AG08395 (cell line): Measurements from ENCODE around the gene SLIT1.
A peak's percentile ranks its signal among the peaks of the same experiment; 100 is the strongest.
"Not testable (repeated sequence)": the region's sequence is repeated elsewhere in the genome, so short reads cannot be mapped to it uniquely, and the experiment has no call there.

Experiments used
- DNase-seq: peaks from one replicate; pipeline ENCODE4 v3.0.0; 2012; ENCODE audit warnings: mixed read lengths, low spot score

Gene SLIT1

DNA sequence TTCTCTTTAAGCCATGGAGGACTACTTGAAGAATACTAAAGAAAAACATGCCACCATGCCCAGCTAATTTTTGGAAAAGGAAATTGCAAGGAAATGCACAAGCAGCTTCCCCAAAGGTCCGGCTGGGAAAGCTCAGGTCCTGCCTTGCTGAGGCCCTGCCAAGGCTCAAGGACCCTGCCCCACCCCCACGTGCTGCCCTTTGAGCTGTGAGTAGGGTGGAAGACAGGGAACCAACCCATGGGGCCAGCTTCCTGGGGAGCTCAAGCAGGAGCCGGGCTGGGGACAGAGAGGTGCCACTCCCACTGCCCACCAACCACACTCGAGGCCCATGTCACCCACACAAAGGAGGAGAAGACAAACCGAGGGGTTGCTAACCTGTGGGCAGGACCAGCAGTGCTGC, 78.2 kb downstream of the SLIT1 start:
- no peak for DNase-seq

DNA sequence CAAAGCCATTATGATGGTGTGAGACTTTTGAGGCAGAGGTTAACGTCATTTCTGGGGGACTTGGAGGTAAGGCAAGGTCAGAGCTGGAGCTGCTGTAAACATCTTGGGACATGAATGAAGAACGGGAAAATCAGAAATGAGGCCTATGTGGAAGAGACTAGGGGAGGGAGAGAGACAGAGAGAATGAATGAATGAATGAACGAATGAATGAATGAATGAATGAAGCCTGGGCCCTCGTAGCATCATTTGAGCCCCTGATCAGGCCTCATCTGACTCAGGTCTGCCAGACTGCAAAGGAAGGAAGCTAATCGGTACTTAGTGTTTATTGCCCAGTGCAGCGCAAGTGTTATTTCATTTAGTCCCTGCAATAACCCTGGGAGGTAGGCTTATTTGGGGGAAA, 79.6 kb downstream of the SLIT1 start:
- DNase-seq, result no peak

DNA sequence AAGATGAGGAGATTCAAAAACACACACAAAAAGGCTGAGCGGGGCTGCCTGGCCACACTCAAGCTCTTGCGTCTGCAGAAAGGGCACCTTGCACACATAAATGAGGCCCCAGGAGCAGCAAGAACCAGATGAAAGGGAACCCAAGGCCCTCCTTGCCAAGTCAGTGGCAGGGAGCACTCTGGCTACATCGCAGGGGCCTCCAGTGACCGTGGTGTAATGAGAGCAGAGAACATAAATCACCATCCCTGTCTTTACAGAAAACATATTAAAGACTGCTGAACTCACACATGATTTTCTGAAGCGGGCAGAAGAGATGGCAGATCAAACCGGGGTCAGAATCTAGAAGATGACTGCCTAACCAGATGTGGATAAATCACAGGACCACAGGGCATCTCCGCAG, 80.5 kb downstream of the SLIT1 start:
- DNase-seq, result no peak

DNA sequence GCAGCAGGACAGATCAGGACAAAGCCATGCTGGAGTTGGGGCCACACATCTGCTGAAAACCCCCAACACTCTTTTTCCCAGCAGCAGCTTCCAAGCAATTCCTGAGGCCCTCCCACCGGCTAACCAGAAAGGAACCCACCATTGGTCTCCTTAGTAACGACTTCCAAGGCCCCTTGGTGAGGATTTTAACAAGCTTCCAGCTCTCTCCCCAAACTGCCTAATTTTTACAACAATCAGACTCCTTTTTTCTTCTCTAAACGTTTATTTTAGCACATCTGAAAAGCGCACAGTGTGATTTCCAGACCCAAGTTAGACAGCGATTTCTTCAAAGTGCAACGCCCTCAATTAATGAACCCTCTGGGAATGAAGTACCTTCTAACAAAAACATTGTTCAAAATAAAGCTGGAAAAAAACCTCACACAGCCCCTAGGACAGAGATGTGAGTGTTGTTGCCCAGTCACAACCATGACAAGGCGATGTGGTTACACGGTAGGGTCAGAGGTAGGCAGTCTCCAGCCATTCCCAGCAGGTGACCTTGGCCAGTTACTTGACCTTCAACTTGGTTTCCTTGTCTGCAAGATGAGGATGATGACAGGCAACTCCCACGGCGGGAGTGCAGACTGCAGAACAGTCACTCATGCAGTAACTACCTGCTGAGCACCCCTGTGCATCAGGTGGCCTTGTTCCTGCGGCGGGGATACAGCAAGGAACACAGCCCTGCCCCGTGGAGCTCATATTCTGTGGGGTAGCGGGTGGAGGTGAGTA, 82.3 kb downstream of the SLIT1 start:
- no peak for DNase-seq

DNA sequence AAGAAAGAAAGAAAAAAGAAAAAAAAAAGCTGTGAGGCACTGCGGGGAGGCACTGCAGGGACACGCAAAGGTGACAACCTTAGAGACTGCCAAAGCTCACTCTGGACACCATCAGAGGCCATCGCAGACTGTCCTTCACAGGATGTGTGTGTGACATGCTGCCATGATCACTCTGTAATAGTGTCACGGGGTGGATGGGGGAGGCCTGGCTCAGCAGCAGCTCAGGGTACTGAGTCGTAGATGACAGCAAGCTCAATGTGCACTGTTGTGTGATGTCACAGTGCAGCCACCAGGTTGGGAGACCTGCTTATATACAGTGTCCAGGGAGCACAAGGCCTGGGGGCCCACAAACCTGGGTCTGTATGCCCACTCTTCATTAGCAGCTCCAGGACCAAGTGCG, 83.3 kb downstream of the SLIT1 start:
- DNase-seq, result no peak

DNA sequence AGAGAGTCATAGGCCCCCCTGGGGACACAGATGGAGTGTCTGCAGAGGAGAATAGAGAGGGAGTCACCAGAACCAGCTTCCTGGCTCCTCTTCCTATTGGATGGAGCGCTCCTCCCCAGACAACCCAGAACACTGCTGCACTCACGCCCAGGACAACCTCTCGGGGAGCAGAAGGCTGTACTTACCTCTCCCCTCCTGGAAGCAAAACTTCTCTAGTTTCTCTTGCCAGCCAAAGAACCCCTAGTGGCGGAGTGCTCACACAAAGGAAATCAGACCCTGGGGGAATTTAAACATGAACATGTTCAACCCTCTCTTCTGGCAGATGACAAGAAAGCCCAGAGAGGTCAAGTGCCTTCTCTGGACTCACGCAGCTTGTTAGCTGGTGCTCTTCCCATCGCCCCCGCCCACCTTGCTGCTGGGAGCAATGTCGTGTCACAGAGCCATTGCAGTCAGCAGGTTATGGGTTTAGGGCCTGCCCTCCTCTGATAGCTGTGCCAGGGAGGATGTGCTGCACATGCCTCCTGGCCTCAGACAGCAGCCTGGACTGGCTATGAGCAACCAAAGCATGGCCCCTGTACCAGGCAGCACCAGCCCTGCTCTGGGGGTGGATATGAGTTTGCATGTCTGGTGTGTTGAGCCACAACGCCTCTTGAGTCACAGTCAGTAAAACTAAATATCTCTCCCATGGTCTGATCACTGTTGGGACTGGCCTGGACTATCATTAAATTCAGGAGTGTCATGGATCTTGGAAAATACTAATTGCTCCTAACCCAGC, 84.4 kb downstream of the SLIT1 start:
- DNase-seq, result no peak

DNA sequence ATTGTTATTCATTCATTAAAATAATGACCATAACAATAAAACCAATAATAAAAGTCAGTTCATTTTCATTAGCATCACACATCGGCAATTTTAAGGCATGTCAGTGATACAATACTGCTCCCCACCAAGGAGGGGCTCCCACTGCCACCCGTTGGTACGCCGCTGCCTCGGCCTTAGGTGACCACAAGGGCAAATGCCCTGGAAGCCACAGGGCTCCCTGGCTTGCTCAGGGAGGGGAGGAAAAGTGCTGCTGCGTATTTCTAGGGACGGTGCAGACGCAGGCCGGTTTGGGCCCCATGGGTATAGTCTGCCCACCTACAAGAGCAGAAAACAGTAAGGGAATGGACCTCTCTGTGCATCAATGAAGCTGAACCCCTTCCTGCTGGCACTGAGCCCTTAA, 85.1 kb downstream of the SLIT1 start:
- DNase-seq, result no peak

DNA sequence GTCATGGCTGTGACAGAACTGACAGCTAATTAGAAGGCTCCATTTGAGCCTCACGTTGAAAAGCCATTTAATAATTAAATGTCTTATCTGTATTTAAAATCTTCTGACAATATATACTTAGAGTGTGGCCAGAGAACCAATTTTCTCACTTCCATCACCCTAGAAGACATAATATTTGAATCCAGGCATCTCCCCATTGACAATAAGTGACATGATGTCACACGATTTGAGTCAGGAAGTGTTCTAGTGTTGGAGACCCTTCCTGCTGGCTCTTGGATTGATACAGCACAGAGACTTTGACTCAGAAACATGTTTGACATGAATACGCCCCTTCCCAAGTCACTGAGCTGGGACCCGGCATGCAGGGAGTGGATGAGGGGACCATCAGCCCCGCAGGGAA, 85.9 kb downstream of the SLIT1 start:
- DNase-seq, result no peak

DNA sequence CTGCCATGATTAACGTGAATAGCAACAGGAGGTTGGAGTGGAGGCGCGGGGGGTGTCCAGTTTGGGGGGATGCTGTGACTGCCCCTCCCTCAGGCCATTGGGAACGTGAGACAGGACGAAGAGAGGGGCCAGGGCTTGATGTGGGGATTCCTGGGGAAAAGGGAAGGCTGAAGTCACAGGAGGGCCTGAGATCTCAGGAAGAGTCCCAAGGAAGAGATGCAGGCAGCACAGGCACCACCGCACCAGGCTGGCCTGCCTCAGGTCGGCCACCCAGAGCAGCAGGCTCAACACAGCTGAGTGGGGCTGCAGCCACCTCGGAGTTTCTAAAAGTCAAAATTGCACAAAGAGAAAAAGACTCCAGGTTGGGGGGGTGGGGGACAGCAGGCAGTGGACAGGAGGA, 86.7 kb downstream of the SLIT1 start:
- no peak for DNase-seq

DNA sequence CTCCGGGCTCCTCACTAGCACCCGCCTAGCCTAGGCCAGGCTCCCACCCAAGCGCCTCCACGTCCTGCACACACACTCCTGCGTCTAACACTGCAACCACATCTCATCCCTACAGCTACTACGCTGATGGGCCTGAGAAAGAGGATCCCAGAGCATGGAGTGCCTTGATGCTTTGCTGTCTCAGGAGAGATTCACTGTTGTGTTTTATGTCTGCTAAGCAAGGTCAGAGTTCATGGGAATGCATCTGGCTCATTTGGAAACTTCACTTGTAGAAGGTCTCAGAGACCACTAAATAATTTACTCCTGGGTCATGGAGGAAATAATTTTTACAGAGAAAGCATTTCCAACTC, 88.7 kb downstream of the SLIT1 start:
- DNase-seq, result no peak

DNA sequence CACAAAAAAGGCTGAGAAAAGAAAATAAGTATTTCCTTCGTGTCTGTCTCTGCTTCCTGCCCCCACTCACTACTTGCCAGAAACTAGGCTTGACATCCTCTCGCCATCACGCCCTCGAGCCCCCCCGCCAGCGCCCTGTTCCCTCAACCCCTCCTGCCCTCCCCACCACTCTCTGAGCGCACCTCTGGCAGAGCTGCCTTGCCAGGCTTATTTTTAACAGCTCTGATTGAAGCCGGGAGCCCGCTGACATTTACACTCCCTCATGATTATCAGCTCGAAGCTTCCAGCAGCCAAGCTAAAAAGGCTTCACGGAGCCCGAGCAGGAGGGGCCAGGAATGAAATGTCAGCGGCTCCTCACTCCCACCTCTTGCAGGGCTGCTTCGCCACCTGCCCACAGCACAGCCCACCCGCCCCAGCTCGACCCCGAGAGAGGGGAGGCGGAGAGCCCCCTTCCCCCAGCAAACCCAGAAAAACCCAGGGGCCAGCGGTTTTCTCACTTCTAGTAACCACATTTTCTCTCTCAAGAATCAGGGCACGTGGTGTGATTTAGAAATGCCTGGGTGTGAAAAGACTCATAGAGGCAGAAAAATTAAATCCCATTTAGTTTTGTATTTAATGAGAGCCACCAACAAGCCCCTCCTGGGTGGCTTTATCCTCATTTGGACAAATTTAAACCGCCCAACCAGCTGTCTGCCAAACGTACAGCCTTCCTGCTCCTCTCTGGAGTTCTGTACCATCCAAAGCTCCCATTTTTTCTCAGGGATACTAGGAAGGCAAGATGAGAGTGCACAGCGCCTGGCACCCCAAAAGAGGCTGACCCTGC, 89.3 kb downstream of the SLIT1 start:
- DNase-seq, result no peak

DNA sequence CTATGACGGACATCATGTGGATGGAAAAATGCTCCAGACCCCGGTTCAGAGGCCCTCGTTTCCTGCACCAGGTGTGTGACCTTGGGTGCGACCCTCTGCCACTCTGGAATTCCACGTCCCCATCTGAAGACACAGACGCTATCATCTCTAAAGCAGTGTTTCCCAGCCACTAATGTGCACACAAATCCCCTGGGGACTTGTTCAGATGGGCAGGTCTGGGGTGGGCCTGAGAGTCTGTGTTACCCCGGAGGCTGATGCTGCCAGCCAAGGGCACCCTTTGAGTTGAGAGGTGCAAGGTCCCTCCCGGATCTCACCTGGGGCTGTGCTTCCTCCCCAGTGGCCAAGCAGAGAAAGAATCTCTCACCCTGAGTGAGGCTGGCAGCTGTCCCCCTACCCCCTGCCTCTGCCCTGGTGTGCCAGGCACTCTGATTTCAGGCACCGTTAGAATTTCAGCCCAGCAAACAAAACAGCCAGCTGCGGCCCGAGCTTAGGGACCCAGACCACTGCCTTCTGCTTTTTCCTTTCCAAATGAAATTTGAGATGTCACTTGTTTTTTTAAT, 90.0 kb downstream of the SLIT1 start:
- DNase-seq, result no peak

DNA sequence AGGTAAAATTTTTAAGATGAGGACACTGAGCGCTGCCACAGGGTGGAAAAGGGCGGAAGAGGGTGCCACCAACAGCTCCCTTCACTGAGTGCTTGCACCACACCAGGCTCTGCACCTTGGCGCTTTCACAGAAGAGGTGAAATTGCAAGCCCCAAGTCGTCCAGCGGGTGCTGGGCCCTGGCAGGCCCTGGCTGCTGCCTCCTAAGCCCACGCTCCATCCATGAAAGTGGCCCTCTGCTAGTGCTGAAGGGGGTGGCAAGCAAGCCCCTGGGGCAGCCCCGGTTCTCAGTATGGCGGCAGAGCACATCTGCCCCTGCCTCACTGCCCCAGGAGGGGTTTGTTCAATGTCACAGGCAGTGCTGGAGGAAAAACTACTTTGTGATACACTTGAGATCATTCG, 95.1 kb downstream of the SLIT1 start:
- no peak for DNase-seq

DNA sequence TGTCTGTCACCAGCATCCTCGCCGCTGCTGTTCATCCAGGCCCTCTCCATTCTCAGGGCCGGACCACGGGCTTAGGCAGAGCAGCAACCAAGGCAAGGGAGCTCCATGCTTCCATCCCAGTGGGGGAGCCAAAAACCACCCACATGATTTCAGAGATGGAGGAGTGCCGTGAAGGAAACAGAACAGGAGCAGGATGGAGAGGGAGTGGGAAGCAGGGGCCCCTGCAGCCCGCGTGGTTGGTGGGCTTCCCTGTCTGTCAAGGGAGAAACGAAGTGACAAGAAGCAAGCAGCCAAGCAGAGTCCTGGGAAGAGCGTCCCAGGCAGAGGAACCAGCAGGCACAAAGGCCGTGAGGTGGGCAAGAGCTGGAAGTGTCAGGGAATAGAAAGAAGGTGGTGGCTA, 95.7 kb downstream of the SLIT1 start:
- no peak for DNase-seq

DNA sequence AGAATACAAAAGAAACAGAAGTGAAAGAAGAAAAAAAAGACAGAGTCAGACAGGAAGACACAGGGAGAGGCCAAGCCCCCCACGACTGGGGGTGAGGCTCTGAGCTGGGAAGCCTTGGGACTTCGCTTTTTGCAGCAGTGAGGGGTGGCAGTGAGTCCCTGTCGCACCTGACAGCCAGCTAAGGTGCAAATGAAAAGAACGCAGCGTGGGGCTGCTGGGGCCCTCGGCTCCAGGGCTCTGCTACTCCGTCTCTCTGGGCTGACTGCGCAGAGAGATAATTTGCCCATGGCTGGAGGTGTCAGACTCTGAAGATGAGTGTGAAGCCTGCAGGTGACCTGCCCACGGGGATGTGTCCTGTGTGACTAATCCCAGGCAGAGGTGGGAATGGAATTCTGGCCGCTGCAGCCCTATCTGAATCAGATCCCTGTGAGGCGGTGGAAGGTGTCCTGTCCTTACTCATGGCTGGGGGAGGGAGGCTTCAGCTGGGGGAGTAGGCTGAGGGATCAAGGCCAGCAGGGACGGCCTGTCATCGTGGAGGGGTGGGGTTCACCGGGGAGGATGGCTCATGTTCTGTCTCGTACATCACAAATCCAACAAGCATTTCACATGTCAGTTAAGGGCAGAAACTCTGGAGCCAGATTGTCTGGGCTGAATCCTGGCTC, 96.4 kb downstream of the SLIT1 start:
- no peak for DNase-seq

DNA sequence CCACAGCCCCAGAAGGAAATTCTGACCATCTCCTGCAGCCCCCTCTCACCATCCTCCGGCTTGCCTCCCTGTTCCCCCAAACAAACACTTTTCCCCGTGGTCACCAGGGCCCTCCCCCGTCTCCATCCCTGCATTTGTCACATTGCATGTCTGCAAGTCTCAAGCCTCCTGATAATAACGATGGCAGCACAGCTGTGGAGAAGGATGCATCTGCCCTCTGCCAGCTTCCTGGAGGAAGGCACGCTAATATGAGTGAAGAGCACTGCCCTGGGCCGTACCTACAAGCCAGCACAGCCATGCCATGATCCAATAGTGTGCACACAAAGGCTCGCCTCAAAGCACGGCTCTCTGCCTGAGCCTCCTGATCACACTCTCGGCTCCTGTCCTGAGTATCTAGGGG, 98.5 kb downstream of the SLIT1 start:
- DNase-seq, result no peak

DNA sequence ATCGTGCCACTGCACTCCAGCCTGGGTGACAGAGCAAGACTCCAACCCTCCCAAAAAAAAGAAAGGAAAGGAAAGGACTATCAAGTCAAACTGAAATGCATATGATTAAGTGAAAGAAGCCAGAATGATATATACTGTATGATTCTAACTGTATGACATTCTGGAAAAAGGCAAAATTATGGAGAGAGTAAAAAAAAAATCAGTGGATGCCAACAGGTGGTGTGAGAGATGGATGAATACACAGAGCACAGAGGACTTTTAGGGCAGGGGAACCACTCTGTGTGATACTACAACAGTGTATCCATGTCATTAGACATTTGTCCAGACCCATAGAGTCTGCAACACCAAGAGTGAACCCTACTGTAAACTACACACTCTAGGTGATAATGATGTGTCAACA, 99.2 kb downstream of the SLIT1 start:
- no peak for DNase-seq

DNA sequence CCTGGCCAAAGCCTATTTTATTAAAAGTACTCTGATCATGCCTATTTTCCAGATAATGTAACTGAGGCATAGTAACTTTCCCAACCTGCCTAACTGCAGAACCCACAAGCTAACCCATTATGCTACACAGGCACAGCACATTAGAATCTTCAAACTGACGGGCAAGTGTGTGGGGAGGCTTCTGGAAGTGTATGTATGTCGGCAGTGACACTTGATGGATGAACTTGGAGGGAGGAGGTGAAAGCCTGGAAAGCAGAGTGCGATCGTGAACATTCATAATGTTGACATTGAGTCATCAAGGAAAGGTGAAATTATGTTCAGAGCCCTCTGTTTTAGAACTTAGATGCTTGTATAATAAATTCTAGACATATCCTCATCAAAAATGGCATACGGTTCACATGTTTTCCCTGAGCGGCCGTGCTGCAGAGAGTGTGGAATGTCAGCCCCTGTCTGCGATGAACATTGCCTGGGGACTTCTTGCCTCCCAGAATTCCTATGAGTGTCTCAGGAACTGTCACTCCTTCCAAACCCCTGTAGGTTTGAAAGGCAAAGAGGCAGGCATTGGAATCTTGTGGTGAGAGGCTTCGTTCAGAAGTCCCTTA, 102.4 kb downstream of the SLIT1 start:
- DNase-seq, result no peak

DNA sequence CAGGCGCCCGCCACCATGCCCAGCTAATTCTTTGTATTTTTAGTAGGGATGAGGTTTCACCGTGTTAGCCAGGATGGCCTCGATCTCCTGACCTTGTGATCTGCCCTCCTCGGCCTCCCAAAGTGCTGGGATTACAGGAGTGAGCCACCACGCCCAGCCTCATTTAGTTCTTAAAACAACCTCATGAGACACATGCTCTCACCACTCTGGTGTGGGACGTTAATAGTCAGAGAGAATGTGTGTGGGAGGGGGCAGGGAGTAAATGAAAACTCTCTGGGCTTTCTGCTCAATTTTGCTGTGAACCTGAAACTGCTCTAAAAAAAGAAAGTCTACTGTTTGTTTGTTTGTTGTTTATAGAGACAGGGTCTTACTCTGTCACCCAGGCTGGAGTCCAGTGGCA, 103.2 kb downstream of the SLIT1 start:
- not testable (repeated sequence) for DNase-seq

DNA sequence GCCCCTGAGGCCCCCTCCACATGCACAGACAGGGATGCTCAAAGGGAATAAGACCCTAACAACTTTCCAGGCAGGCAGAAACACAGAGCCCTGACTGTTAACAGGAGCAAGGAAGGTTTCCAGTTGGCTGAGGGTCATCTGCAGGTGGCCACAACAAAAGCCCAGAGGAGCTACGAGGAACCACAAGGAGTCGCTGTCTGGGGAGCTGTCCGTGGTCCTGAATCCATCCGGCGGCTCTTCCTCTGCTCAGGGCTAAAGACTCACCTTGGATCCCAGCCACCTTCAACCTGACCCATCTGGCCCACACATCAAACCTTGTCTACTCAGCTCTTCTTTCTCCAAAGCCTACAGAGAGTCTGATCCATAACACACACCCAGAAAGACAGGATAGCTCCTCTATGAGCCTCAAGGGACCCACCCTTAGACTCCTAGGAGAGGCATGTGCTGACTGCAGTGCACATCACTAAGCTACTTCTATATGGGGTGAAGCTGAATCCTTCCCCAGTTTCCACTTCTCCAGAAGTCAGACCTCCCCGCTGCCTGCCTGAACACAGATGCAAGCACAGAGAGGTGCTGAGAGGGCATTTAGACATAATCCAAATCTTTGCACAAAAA, 104.0 kb downstream of the SLIT1 start:
- DNase-seq, result peak; percentile 74

DNA sequence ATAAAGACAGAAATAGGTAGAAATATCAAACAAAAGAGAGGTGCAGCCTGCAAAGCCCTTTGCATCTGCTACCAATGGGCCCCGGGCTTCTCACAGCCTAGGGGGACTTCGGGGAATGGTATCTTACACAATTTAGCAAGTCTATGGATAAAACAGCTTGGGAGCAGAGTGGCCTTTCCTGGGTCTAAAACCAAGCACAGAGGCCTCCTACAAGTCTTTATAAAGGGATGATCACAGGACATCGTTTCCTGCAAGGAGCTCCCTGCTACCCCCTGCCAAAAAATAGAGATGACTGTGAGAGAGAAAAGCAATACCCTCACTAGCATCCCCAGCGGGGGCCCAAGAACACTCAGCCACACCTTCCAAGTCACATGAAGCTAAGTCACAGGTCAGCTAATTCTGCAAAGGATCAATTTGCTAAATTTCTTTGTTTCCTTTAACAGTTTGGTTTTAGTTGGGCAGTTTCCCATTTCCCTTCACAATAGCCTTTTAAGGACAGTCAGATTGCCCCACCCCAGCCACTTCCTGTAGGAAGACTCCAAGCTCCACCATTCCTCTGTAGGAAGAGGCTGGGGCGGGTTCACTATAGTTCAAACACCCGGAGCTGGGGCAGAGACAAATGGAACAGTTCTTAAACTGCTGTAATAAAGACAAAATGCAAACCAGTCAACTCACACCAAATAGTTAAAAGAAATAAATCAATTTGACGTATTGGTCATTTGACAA, 105.5 kb downstream of the SLIT1 start:
- no peak for DNase-seq
